GM23338 (cell line): ENCODE results near the gene SLC4A7. TPM values are rescaled to one million over a fixed set of nuclear protein-coding genes. Genes with fewer than 3 reads are reported as not detected.

ENCODE experiments used
- ATAC-seq: fragments of 200-7000 bp; cut with Tn5 transposase; 3 replicates; pipeline ENCODE4 v1.9.1; 2020
- DNase-seq: peaks from one replicate; pipeline ENCODE4 v3.0.0-alpha.2; 2015; ENCODE audit warnings: low spot score
- H2AFZ ChIP-seq: fragments of 200-600 bp; sonication (generic); 2 replicates; pipeline ENCODE4 v1.8.0; 2016; ENCODE audit warnings: antibody characterized with exemption, mild to moderate bottlenecking, moderate library complexity
- H3F3A ChIP-seq: fragments of 200-600 bp; sonication (generic); replicated peaks from 2 replicates; pipeline ENCODE4 v1.8.0; 2017; ENCODE audit warnings: antibody characterized with exemption, mixed run types, low read depth
- H3K27ac ChIP-seq: fragments of 200-600 bp; sonication (generic); 2 replicates; pipeline ENCODE4 v1.6.1; 2016; ENCODE audit warnings: low read depth
- H3K27me3 ChIP-seq: fragments of 200-600 bp; sonication (generic); 2 replicates; pipeline ENCODE4 v1.8.0; 2016; ENCODE audit warnings: mild to moderate bottlenecking, mixed run types, moderate library complexity; ENCODE audit not compliant: insufficient read depth
- H3K36me3 ChIP-seq: fragments of 200-600 bp; sonication (generic); 2 replicates; pipeline ENCODE4 v1.8.0; 2016; ENCODE audit warnings: mild to moderate bottlenecking; ENCODE audit not compliant: insufficient read depth
- H3K4me1 ChIP-seq: fragments of 200-600 bp; sonication (generic); 2 replicates; pipeline ENCODE4 v1.8.0; 2016; ENCODE audit warnings: mild to moderate bottlenecking, moderate library complexity; ENCODE audit not compliant: insufficient read depth
- H3K4me2 ChIP-seq: fragments of 200-600 bp; sonication (generic); 2 replicates; pipeline ENCODE4 v1.7.1; 2017; ENCODE audit warnings: mixed run types
- H3K4me3 ChIP-seq: fragments of 200-600 bp; sonication (generic); 2 replicates; pipeline ENCODE4 v1.6.1; 2016; ENCODE audit warnings: mixed run types
- H3K79me2 ChIP-seq: fragments of 200-600 bp; sonication (generic); replicated peaks from 2 replicates; pipeline ENCODE4 v1.8.0; 2017; ENCODE audit warnings: mild to moderate bottlenecking; ENCODE audit not compliant: insufficient read depth
- H3K9me2 ChIP-seq: fragments of 200-600 bp; sonication (generic); 2 replicates; pipeline ENCODE4 v1.8.0; 2017; ENCODE audit not compliant: insufficient read depth
- H4K20me1 ChIP-seq: fragments of 200-600 bp; sonication (generic); replicated peaks from 2 replicates; pipeline ENCODE4 v1.8.0; 2017; ENCODE audit warnings: mild to moderate bottlenecking; ENCODE audit not compliant: insufficient read depth
- H3K27ac Mint-ChIP-seq: 2 replicates; pipeline ENCODE4 v1.8.0; 2020; ENCODE audit warnings: inconsistent platforms, mild to moderate bottlenecking, moderate library complexity, mixed read lengths
- H3K27me3 Mint-ChIP-seq: 3 replicates; pipeline ENCODE4 v1.8.0; 2022; ENCODE audit warnings: low read depth, mild to moderate bottlenecking, moderate library complexity, mixed read lengths, inconsistent platforms; ENCODE audit not compliant: insufficient read depth, poor library complexity
- H3K36me3 Mint-ChIP-seq: 3 replicates; pipeline ENCODE4 v1.8.0; 2021; ENCODE audit warnings: low read depth, mild to moderate bottlenecking, inconsistent platforms, moderate library complexity, mixed read lengths
- H3K4me1 Mint-ChIP-seq: 3 replicates; pipeline ENCODE4 v1.8.0; 2020; ENCODE audit warnings: mild to moderate bottlenecking, inconsistent platforms, mixed read lengths
- H3K4me3 Mint-ChIP-seq: 3 replicates; pipeline ENCODE4 v1.8.0; 2021; ENCODE audit warnings: moderate library complexity, mild to moderate bottlenecking, inconsistent platforms, mixed read lengths
- H3K9me3 Mint-ChIP-seq: 3 replicates; pipeline ENCODE4 v1.8.0; 2020; ENCODE audit warnings: moderate library complexity, mild to moderate bottlenecking, inconsistent platforms, mixed read lengths
- CREB1 ChIP-seq: fragments of 250-450 bp; sonication (Bioruptor Pico); IDR thresholded peaks from 2 replicates; pipeline ENCODE4 v1.5.0; 2020; ENCODE audit warnings: low read depth, mild to moderate bottlenecking, moderate library complexity
- CTCF ChIP-seq, 2 experiments: fragments of 200-600 bp in 1 of 2; sonication (generic) in 1 of 2; conservative IDR thresholded peaks; 2 replicates each; pipeline versions ENCODE4 v1.5.1 to v1.6.1; 2016 to 2017; ENCODE audit warnings: antibody characterized with exemption in 2 of 2, low read depth in 2 of 2, mild to moderate bottlenecking in 2 of 2, moderate library complexity in 1 of 2
- NANOG ChIP-seq: IDR thresholded peaks from 2 replicates; pipeline ENCODE4 v1.6.1; 2016; ENCODE audit warnings: antibody characterized with exemption, borderline replicate concordance
- POLR2AphosphoS5 ChIP-seq: IDR thresholded peaks from 2 replicates; pipeline ENCODE4 v1.6.1; 2016; ENCODE audit warnings: antibody characterized with exemption, low read depth
- ZNF114 ChIP-seq: fragments of 250-450 bp; sonication (Bioruptor Pico); IDR thresholded peaks from 2 replicates; pipeline ENCODE4 v1.5.0; 2020; ENCODE audit warnings: mild to moderate bottlenecking, moderate library complexity
- ZNF331 ChIP-seq: fragments of 250-450 bp; sonication (Bioruptor Pico); IDR thresholded peaks from 2 replicates; pipeline ENCODE4 v1.5.0; 2020; ENCODE audit warnings: low read depth, mild to moderate bottlenecking, moderate library complexity
- polyA plus RNA-seq: library from polyadenylated mRNA; unstranded; fragments of >200 nt; fragmentation: Nextera tagmentation; extraction: Ambion mirVana; gene quantifications from 2 replicates; pipeline ENCODE4 v1.2.1, GENCODE V29; 2016
- total RNA-seq: library from RNA; depleted of rRNA; stranded (reverse); fragments of >200 nt; shearing (Covaris generic); gene quantifications from 2 replicates; pipeline ENCODE4 v1.2.3, GENCODE V29; 2014
- TF ChIP-seq, protein P1 (sequence below): fragments of 250-450 bp; sonication (Bioruptor Pico); IDR thresholded peaks from 2 replicates; pipeline ENCODE4 v1.5.0; 2020; ENCODE audit warnings: mild to moderate bottlenecking, moderate library complexity
- TF ChIP-seq, protein P2 (sequence below): IDR thresholded peaks from one replicate; pipeline ENCODE4 v1.6.1; 2018; ENCODE audit warnings: antibody characterized with exemption; ENCODE audit not compliant: unreplicated experiment

Gene SLC4A7
- total and polyA plus RNA-seq, 2 experiments from 2014 or later, result 44.4 to 101 TPM

DNA sequence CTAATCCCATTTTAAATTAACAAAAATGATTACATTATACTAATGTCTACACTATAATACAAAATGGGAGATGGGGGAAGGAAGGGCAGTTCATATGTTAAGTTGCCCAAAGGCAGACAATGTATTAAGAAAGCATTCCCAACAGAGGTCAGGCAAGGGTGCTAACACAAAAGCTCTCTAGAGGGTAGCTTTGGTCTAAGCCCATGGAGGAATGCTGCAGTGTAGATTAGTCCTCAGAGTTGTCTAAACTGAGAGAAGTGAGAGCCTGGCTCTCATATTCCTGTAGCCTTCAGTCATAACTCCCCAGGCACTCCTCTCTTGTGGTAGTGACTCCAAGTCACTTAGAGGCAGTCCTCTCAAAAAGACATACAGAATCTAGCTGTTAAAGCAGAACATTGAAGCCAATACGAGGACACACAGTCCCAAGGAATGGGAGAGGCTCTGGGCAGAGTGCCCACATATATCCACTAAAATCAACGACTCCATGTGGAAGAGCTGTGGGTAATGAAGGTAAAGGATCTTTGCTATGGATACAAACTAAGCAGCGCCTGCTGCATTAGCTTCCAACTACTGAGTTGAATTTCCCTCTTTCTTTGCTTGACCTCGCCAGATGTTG, 129.5 kb downstream of the SLC4A7 start:
- Histone ChIP-seq H3F3A (no peaks in the 10 kb centered on the region), H3K4me1 (peaks cover 28% of the 10 kb centered on the region), H4K20me1 (no peaks in the 10 kb centered on the region), H2AFZ (no peak overlapping the region), H3K27ac (no peak overlapping the region), H3K4me2 (peak overlapping the region; percentile 55), H3K27me3 (no peaks in the 10 kb centered on the region), H3K4me3 (no peak overlapping the region), H3K79me2 (no peaks in the 10 kb centered on the region), H3K9me2 (0 out of 2 replicates have a peak, but pooled peaks cover 3% of the 10 kb centered on the region), H3K36me3 (no peaks in the 10 kb centered on the region)
- TF ChIP-seq, protein P1, sequence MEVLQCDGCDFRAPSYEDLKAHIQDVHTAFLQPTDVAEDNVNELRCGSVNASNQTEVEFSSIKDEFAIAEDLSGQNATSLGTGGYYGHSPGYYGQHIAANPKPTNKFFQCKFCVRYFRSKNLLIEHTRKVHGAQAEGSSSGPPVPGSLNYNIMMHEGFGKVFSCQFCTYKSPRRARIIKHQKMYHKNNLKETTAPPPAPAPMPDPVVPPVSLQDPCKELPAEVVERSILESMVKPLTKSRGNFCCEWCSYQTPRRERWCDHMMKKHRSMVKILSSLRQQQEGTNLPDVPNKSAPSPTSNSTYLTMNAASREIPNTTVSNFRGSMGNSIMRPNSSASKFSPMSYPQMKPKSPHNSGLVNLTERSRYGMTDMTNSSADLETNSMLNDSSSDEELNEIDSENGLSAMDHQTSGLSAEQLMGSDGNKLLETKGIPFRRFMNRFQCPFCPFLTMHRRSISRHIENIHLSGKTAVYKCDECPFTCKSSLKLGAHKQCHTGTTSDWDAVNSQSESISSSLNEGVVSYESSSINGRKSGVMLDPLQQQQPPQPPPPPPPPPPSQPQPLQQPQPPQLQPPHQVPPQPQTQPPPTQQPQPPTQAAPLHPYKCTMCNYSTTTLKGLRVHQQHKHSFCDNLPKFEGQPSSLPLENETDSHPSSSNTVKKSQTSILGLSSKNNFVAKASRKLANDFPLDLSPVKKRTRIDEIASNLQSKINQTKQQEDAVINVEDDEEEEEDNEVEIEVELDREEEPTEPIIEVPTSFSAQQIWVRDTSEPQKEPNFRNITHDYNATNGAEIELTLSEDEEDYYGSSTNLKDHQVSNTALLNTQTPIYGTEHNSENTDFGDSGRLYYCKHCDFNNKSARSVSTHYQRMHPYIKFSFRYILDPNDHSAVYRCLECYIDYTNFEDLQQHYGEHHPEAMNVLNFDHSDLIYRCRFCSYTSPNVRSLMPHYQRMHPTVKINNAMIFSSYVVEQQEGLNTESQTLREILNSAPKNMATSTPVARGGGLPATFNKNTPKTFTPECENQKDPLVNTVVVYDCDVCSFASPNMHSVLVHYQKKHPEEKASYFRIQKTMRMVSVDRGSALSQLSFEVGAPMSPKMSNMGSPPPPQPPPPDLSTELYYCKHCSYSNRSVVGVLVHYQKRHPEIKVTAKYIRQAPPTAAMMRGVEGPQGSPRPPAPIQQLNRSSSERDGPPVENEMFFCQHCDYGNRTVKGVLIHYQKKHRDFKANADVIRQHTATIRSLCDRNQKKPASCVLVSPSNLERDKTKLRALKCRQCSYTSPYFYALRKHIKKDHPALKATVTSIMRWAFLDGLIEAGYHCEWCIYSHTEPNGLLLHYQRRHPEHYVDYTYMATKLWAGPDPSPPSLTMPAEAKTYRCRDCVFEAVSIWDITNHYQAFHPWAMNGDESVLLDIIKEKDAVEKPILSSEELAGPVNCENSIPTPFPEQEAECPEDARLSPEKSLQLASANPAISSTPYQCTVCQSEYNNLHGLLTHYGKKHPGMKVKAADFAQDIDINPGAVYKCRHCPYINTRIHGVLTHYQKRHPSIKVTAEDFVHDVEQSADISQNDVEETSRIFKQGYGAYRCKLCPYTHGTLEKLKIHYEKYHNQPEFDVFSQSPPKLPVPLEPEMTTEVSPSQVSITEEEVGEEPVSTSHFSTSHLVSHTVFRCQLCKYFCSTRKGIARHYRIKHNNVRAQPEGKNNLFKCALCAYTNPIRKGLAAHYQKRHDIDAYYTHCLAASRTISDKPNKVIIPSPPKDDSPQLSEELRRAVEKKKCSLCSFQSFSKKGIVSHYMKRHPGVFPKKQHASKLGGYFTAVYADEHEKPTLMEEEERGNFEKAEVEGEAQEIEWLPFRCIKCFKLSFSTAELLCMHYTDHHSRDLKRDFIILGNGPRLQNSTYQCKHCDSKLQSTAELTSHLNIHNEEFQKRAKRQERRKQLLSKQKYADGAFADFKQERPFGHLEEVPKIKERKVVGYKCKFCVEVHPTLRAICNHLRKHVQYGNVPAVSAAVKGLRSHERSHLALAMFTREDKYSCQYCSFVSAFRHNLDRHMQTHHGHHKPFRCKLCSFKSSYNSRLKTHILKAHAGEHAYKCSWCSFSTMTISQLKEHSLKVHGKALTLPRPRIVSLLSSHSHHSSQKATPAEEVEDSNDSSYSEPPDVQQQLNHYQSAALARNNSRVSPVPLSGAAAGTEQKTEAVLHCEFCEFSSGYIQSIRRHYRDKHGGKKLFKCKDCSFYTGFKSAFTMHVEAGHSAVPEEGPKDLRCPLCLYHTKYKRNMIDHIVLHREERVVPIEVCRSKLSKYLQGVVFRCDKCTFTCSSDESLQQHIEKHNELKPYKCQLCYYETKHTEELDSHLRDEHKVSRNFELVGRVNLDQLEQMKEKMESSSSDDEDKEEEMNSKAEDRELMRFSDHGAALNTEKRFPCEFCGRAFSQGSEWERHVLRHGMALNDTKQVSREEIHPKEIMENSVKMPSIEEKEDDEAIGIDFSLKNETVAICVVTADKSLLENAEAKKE (CRISPR knock-in tag), result peak; percentile 87; the same call in 1 of the 2 replicates
- TF ChIP-seq NANOG, result no peak
- H3K4me1 Mint-ChIP-seq, result peaks cover 38% of the 10 kb centered on the region
- peaks cover 3% of the 10 kb centered on the region; the same call in 1 of the 3 replicates for H3K36me3 Mint-ChIP-seq
- peak; percentile 84 for ATAC-seq
- H3K4me3 Mint-ChIP-seq, result no peak overlapping the region
- no peak overlapping the region for H3K27ac Mint-ChIP-seq
- peak; percentile 32 for DNase-seq
- H3K9me3 Mint-ChIP-seq, result no peaks in the 10 kb centered on the region; the same call in 2 of the 3 replicates
- H3K27me3 Mint-ChIP-seq, result peaks cover 2% of the 10 kb centered on the region

DNA sequence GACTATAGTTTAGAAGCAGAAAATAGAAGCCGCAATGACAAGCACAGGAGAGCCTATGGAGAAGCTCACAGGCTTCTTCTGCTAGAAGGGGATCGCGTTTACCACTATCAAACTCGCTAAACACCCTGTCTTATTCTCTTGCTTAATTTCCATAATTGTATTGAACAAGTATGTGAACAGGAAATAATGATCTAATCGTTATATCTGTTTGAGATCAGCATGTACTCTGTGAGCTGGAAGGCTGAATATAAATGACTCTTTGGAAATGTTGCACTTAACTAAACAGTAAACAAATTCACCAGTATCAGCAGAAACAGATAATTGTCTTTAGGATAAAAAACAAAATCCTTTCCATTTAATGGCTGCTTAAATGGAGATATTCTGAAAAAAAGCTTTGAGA, 130.0 kb downstream of the SLC4A7 start:
- DNase-seq (no peak), ATAC-seq (peak; percentile 34; the same call in 2 of the 3 replicates)
- Mint-ChIP-seq H3K27ac (no peak overlapping the region), H3K9me3 (no peaks in the 10 kb centered on the region; the same call in 2 of the 3 replicates), H3K36me3 (peaks cover 3% of the 10 kb centered on the region; the same call in 1 of the 3 replicates), H3K4me3 (no peak overlapping the region), H3K27me3 (peaks cover 2% of the 10 kb centered on the region), H3K4me1 (peaks cover 38% of the 10 kb centered on the region)
- H3K4me3 ChIP-seq, result no peak overlapping the region
- no peak overlapping the region for H3K27ac ChIP-seq
- no peak overlapping the region for H2AFZ ChIP-seq
- H4K20me1 ChIP-seq, result no peaks in the 10 kb centered on the region
- H3K4me2 ChIP-seq, result peak overlapping the region; percentile 55
- H3K27me3 ChIP-seq, result no peaks in the 10 kb centered on the region
- 0 out of 2 replicates have a peak, but pooled peaks cover 3% of the 10 kb centered on the region for H3K9me2 ChIP-seq
- H3F3A ChIP-seq, result no peaks in the 10 kb centered on the region
- H3K36me3 ChIP-seq, result no peaks in the 10 kb centered on the region
- peaks cover 28% of the 10 kb centered on the region for H3K4me1 ChIP-seq
- no peaks in the 10 kb centered on the region for H3K79me2 ChIP-seq
- TF ChIP-seq ZNF331, result no peak
- no peak for TF ChIP-seq ZNF114 (CRISPR knock-in tag)
- no peak for TF ChIP-seq CTCF (conservative IDR thresholded peaks at IDR 0.05; ENCODE audit: low read depth in 2 of 2)
- no peak for TF ChIP-seq CREB1
- TF ChIP-seq POLR2AphosphoS5, result no peak
- TF ChIP-seq, protein P2, sequence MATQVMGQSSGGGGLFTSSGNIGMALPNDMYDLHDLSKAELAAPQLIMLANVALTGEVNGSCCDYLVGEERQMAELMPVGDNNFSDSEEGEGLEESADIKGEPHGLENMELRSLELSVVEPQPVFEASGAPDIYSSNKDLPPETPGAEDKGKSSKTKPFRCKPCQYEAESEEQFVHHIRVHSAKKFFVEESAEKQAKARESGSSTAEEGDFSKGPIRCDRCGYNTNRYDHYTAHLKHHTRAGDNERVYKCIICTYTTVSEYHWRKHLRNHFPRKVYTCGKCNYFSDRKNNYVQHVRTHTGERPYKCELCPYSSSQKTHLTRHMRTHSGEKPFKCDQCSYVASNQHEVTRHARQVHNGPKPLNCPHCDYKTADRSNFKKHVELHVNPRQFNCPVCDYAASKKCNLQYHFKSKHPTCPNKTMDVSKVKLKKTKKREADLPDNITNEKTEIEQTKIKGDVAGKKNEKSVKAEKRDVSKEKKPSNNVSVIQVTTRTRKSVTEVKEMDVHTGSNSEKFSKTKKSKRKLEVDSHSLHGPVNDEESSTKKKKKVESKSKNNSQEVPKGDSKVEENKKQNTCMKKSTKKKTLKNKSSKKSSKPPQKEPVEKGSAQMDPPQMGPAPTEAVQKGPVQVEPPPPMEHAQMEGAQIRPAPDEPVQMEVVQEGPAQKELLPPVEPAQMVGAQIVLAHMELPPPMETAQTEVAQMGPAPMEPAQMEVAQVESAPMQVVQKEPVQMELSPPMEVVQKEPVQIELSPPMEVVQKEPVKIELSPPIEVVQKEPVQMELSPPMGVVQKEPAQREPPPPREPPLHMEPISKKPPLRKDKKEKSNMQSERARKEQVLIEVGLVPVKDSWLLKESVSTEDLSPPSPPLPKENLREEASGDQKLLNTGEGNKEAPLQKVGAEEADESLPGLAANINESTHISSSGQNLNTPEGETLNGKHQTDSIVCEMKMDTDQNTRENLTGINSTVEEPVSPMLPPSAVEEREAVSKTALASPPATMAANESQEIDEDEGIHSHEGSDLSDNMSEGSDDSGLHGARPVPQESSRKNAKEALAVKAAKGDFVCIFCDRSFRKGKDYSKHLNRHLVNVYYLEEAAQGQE, result no peak
